HG03521 (cell line): Measurements from ENCODE around the gene TRIM62.

Source experiments
- ATAC-seq: cut with Tn5 transposase; IDR thresholded peaks from one replicate; pipeline ENCODE4 v1.9.1; 2021; ENCODE audit warnings: mild to moderate bottlenecking, moderate library complexity; ENCODE audit not compliant: unreplicated experiment

The TRIM62 gene

DNA sequence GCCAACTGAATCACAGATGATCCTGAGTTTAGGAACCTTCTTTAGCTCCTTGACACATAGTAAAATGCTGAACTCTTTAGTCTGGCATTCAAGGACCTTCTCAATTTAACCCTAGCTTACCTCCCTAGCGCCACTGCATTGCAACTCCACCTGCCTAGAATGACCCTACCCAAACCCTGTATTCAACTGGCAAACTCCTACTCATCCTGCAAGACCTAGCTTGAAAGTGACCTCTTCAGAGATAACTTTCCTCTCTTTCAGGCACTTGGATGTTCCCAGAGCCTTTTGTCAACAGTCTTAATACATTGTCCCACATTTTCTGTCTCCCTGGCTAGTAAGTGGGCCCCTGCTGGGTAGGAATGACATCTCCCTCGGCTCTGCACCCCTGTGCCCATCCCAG is 19.7 kb downstream of the TRIM62 start:
- no peak for ATAC-seq

DNA sequence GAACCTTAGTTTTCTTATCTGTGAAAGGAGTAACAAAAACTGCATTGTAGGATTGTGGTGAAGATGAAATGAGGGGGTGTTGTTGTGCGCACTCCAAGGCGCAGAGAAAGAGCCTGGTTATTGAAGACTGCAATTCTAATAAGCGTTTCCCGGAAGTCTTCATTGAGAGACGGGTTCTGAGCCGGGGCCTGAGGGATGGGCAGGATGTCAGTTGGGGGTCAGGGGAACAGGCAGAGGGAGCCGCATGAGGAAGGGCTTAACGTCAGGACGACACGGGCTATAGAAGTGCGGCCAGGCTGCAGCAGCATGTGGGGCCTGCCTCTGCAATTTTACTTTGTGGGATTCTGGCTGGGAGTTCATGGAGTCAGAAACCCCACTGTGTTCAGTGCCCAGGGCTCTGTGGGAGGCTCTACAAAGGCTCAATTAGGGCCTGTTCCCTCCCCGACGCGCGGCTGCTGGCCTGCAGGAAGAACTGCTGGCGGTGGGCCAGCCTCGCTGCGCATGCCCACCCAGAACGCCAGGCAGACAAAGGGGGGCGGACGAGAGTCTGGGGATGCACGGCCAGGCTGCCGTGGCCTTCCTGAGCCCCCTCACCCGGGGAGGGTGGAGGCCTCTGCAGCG is 20.7 kb downstream of the TRIM62 start:
- ATAC-seq, result no peak

DNA sequence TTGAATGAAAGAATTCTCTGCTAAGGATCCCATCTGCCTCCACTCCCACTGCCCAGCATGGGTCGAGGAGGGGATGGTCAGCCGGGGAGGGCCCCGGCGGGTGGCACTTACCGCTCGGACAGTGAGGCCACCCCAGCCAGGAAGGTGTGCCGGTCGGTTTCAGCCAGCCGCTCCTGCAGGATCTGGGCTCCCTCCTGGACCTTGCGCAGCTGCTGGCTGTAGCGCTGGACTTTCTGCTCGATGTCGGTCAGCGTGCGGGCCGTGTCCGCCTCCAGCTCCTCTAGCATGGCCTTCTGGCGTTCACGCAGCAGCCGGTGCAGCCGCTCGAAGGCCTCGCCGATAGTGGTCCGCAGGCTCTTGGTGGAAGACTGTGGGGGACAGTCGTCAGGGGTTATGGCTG is 22.3 kb downstream of the TRIM62 start:
- no peak for ATAC-seq

DNA sequence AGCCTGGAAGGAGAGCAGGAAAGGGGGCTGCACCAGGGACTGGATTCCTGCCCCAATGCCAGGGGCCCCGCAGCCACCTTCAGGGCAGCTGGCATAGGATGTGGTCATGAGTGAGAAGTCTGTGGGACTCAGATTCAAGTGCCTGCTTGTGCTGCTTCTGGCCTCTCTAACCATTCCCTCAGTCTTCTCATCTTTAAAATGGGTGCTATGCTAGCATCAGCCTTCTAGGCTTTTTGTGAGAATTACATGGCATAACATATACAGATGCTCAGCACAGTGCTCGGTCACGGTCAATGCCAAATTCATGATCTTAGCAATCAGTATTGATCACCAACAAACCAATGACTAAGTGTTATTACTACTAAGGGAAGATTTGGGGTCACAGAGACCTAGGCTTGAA is 23.5 kb downstream of the TRIM62 start:
- no peak for ATAC-seq

DNA sequence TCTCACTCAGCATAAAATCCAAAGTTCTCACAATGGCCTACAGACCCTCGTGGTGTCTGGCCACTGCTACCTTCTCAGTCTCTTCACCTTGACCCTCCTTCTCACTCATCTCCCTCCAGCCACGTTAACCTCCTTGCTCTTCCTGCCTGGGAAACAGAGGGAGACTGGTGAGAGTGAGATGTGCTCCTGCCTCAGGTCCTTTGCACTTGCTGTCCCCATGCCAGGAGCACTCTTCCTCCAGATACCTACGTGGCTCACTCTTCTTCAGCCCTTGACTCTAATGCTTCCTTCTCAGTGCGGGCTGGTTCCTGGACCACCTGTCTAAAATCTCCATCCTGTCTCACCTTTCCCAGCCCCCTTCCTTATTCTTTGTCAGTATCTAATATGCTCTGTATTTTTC is 24.7 kb downstream of the TRIM62 start:
- no peak for ATAC-seq

DNA sequence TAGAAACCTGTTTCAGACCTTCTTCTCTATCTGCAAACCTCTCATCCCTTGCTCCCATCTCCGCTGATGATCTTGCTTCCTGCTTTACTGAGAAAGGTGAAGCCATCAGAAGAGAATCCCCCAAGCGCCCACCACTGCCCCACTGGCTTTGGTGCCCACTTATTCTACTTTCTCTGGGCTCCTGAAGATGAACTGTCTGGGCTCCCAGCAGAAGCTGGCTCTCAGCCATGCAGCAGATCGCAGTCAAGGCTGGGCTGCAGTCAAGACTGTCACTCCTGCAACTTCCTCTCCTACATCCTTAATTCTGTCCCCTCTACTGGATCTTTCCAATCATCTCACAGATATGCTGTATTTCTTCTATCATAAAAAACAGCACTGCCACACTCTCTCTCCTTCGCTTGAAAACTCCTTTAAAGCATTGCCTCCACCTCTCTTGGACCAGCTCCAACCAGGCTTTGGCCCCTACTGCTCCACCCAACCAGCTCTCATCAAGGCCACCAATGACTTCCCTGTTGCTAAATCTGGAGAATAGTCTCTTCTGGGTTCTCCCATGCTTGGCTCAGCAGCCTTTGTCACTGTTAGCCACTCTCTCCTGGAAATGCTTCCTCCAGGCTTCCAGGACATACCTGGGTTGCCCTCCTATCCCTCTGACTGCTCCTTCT is 25.8 kb downstream of the TRIM62 start:
- no peak for ATAC-seq

DNA sequence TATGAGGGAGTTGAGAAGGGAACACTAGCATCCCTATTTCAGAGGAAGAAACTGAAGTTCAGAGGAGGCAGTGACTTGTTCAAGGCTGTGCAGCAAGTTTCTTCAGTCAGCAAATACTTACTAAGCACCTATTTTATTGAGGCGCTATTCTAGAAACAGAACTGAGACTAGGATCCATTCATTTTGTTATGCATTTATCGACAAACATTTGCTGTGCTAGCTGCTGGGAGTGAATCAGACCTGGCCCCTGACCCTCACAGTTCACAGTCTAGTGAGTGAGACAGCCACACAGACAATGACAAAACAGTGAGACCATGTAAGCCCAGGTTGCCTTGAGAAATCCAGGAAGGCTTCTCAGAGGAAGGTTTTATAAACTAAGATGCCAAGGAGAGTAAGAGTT is 28.2 kb downstream of the TRIM62 start:
- ATAC-seq, result no peak

DNA sequence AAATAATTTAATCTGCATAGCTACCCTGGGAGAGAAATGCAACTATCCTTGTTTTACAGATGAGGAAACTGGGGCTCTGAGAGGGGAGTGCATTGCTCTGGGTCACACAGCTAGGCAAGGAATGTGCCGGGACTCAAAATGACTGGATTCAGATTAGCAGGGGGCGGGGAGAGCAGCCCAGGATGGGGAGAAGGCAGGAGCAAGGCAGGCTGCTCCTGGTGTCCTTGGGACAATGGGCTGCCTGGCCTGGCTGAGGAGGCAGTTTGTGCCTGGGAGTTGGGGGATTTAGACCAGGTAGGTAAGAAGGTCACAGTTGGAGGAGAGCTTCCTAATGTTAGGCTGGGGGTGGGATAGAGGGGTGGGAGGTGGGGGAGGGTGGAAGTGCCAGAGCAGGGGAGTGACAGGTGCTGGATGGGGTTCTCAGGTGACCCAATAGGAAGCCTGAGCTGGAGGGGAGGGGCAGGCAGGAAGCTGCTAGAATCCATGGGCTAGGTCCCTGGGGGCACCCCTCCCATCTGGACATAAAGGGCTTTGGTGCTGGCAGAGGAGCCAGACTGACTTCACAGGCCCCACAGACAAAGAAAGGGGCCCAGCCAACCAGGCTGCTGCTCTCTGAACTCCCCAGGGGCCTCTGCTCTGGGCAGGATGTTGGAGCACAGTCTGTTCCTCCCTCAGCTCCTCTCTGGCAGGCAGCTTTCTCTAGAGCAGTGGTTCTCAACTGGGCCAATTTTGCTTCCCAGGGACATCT is 29.0 kb downstream of the TRIM62 start:
- no peak for ATAC-seq

DNA sequence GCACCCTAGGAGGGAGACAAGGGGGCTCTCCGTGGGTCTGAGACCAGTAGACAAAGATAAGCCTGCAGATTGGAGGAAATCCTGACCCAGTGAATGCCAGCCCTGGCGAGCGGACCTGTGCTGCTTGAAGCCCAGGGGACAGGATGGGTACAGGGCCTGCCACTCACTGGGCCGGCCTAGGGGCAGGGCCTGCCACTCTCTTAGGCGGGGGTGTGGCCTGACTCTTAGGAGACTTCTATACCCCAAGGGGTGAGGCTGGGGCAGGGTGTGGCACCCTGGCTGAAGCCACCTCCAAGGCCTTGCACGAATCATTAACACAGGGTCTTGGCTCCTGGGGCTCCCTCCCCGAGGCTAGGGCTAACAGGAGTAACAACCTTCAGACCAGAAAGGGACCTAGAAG is 30.7 kb downstream of the TRIM62 start:
- ATAC-seq, result no peak

DNA sequence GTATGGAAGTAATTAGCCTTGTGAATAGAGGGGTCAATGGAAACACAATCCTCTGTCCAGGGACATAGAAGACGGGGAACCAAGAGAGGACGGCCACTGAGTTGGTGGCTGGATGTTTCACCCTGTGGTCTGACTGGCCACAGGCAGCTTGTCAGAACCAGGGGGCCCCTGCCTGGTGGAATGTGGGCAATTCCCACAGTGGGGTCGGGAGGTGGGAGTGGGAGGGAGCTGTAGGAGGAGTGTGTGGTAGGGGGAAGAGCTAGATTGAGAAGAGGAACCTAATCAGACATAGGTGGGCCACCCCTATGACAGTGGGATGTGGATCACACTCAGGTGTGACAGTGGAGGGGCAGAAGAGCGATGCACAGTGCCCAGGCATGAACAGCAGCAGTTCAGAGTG is 31.3 kb downstream of the TRIM62 start:
- no peak for ATAC-seq

DNA sequence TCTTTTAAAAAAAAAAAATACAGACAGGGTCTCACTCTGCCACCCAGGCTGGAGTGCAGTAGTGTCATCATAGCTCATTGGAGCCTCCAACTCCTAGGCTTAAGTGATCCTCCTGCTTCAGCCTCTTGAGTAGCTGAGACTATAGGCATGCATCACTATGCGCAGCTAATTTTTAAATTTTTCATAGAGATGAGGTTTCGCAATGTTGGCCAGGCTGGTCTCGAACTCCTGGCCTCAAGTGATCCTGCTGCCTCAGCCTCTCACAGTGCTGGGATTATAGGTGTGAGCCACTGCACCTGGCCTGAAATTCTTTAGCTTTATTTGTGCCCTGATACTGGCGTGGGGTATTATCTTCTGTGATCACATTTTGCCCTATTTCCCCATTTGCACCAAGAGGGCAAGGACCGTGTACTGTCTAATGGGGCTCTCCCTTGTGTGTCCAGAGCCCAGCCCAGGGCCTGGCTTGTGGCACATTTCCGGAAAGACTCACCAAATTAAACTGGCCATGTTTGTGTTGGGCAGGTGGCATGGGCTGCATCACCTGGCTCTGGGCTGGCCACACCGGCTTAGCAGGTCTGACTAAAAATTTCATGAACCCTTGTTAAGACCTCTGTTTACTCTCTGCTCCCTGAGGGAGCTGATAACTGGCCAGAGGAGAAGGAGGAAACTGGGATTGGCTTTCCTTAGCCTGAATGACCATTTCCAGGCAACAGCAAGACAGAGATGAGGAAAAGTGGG is 32.2 kb downstream of the TRIM62 start:
- no peak for ATAC-seq

DNA sequence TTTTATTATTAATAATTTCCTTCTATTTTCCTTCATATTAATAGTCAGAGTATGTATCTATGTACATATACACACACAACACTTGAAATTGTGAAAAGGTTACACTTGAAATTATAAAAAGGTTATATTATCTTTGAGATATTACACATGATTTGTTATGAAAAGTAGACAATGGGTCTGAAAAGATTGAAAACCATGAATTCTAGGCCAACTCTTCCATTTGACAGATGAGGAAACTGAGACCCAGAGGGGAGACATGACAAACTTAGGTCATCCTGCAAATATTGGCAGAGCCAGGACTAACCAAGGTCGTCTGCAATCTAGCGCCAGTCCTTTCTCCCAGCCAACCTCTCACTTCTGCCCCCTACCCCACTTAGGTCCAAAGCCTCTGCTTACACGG is 33.2 kb downstream of the TRIM62 start:
- ATAC-seq, result no peak

DNA sequence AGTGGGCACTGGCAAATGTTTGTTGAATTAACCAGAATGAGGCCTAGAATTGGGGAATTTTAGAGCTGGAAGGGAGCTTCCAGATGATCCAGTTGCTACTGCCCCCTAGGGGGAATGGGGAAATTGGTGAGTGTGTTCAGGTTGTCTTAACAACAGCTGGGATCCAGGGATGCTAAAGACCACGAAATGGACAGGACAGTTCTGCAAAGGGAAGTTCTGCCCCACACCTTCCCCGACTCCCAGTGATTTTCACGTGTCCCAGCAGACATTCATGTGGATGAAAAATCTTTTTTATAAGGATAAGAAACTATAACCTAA is 33.9 kb downstream of the TRIM62 start:
- no peak for ATAC-seq

DNA sequence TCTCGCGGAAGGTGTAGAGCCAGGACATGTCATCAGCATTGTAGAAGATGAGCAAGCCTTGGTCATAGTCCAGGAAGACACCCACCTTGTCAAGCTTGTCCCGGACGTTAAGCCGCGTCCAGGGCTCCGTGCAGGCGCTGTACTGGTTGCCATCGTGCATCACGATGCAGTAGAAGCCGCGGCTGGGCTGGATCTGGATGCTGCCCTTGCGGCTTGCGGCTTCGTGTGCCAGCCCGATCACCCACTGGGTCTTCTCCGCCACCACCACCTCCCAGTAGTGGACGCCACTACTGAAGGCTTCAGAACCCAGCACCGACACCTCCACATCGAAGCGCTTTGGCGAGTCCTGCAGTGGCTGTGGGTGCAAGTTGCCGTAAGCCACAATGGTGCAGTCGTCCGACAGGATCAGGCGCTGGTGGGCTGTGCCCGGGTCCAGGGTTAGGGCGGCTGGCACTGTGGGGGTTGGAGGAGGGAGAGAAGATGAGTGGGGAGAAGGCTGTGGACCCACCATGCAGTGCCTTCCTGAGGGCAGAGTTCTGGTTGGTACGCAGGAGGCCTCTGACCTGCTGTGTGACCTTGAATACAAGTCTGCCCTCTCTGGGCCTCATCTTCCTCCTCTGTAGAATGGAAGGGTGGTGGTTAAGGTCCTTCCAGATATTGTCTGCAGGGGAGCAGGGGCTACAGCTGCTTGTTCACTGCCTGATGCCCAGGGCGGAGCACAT is 34.4 kb downstream of the TRIM62 start:
- no peak for ATAC-seq

DNA sequence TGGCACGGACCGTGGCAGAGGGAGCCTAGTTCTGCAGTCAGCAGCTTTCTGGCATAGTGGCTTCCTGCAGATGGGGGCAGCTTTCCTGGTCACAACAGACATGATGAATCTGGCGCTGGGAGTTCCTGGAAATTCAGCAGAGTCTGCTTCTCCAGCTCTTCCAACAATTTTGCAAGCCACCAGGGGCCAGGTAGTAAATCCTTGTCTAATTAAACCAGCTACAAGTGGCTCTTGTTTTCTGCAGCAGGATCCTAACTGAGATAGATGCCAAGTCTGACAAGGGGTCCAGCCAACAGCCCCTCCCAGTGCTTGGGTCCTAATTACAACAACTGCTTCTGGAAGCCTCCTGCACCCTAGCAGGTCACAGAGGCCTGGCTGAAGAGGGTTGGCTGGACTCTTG is 35.8 kb downstream of the TRIM62 start:
- ATAC-seq, result no peak

DNA sequence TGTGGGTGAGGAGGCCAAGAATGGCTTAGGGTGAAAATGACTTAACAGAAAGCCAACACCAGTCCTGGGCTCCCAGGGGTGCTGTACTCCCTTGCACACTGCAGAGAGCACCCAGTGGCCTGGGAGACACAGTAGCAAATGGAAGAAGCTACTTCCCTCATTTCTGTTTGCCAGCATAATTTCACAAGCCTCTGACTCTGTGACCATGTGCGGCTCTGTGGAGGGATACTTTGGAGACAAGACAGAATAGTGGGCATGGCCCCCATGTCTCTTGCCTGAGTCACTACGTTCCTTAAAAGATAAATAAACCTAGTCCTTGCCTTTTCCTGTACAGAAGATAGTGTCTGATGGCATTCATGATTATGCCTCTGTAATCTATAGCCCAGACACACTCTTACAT is 38.1 kb downstream of the TRIM62 start:
- ATAC-seq, result no peak

DNA sequence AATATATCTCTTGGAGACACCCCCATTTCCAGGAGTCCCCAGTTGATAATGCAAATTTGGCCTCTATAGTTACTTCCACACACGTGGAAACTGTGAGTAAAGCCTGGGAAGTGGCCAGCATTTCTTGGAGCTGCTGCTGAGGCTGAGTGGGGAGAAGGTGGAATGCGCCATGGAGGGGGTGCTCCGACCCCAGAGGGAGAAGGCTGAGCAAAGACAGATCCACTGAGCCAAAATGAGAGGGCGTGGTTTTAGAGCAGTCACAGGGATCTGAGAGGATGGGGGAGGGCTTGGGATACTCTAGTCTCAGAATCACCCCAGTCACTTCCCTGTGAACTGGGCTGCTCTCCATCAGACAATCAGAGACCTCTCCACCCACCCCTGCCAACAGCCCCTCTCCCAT is 38.7 kb downstream of the TRIM62 start:
- ATAC-seq, result no peak

DNA sequence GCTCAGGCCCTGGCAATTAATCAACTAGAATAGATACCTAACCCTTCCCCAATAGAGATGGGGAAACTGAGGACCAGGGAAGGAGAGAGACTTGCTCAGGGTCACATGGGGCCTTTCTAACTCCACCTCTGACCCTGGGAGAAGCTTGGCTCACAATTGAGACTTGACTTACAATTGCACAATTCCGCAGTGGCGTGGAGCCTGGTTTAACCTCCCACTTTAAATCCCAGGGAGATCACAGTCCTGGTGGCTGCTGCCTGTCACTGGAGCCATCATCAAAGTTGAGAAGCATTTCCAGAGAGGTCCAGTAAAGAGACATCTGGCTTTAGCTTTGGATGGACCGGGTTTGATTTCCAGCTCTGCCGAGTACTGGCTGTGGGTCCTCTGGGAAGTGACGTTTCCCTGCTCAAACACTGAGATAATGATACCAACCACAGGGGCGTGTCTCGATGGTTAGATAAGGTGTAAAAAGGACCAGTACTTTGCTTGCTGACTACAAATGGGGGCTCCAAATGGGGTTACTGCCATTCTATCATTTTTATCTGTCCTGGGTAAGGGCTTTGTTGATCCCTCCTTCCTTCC is 39.3 kb downstream of the TRIM62 start:
- no peak for ATAC-seq

DNA sequence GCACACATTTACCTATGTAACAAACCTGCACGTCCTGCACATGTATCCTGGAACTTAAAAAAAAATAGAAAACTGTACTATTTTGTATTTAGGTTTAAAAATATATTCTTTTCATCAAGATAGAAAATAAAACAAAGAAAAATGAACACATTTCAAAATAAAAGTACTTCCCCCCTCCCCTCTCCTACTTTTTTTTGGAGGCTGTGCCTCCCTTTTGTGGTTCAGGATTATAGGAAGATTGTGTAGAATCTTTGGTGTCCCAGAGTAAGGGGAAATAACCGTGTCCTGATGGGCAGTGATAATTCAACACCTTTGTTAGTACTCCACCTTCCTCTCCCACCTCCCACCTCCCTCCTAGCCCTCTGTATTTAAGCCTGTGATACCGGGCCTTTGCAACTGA is 40.1 kb downstream of the TRIM62 start:
- no peak for ATAC-seq

DNA sequence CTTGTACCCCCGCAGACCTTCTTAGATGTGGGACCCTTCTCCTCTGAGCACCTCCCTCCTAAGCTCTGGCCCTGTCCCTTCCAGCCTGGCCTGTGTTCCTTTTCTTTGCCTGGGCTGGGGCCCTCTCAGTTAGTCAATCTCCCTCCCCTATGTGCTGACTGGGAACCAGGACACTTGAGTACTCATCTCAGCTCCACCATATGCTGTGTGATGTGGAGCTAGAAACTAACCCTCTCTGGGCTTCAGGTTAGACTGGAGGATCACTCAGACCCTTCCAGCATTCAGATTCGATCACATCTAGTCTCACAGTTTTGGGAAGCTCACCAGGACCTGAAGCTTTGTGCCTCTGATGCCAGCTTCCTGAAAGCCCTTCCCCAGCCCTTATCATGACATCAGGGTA is 40.6 kb downstream of the TRIM62 start:
- no peak for ATAC-seq
